Measurements from ENCODE around the gene IL17RC. TPM values are rescaled to one million over a fixed set of nuclear protein-coding genes. Genes with fewer than 3 reads are reported as not detected.
"Not testable (repeated sequence)": the region's sequence is repeated elsewhere in the genome, so short reads cannot be mapped to it uniquely, and the experiment has no call there.

IL17RC gene
- total and polyA plus RNA-seq, 4 donors: 16.7 to 34.2 (median 28.4) TPM

GRCh38 chr3:9891072-9891622, 25.8 kb upstream of the IL17RC start:
- Histone ChIP-seq H3K4me3 (ENCODE audit: low read depth, low read length) (peak overlapping the region; percentile 93), H3K27me3 (ENCODE audit: control insufficient read depth, insufficient read depth, low read length) (no peaks in the 10 kb centered on the region), H3K9me3 (ENCODE audit: control insufficient read depth, insufficient read depth, low read length) (no peaks in the 10 kb centered on the region), H3K36me3 (ENCODE audit: control insufficient read depth, insufficient read depth, low read length) (peaks cover 8% of the 10 kb centered on the region), H3K4me1 (ENCODE audit: control insufficient read depth, insufficient read depth, low read length) (peaks cover 14% of the 10 kb centered on the region), H3K27ac (ENCODE audit: low read depth, low read length) (peak overlapping the region; percentile 80)
- WGBS (ENCODE audit: insufficient coverage): no CpG with 5 or more reads among the region's 12 CpGs
- no peak for DNase-seq (ENCODE audit: low read depth in 4 of 6, low spot score in 6 of 6)

DNA sequence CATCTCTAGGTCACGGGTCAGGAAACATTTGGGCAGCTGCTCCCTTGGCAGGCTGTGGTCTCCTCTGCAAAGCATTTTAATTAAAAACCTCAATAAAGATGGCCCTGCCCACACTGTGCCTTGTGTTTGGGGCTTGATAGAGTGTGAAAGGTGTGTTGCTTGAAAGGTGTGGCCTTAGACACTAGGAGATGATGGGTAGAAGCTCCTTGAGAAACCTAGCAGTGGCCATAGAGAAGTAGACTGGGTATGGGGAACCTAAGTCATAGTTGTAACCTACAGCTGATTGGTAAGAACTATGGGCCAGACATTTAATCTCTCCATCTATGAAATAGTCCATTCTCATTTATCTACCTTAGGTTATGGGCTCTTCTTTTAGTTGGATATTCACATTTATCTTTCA, 23.2 kb upstream of the IL17RC start:
- Histone ChIP-seq H3K4me1 (ENCODE audit: control insufficient read depth, insufficient read depth, low read length) (peaks cover 14% of the 10 kb centered on the region), H3K27ac (ENCODE audit: low read depth, low read length) (no peak overlapping the region), H3K4me3 (ENCODE audit: low read depth, low read length) (no peak overlapping the region), H3K36me3 (ENCODE audit: control insufficient read depth, insufficient read depth, low read length) (peaks cover 8% of the 10 kb centered on the region), H3K9me3 (ENCODE audit: control insufficient read depth, insufficient read depth, low read length) (no peaks in the 10 kb centered on the region), H3K27me3 (ENCODE audit: control insufficient read depth, insufficient read depth, low read length) (no peaks in the 10 kb centered on the region)
- DNase-seq (ENCODE audit: low read depth in 4 of 6, low spot score in 6 of 6): no peak
- no CpG with 5 or more reads among the region's 1 CpG for WGBS (ENCODE audit: insufficient coverage)

- not testable (repeated sequence) for H3K27me3 ChIP-seq (ENCODE audit: control insufficient read depth, insufficient read depth, low read length); H3K4me3 ChIP-seq (ENCODE audit: low read depth, low read length); H3K9me3 ChIP-seq (ENCODE audit: control insufficient read depth, insufficient read depth, low read length); H3K27ac ChIP-seq (ENCODE audit: low read depth, low read length); H3K4me1 ChIP-seq (ENCODE audit: control insufficient read depth, insufficient read depth, low read length); H3K36me3 ChIP-seq (ENCODE audit: control insufficient read depth, insufficient read depth, low read length); DNase-seq (ENCODE audit: low read depth in 4 of 6, low spot score in 6 of 6)
- WGBS (ENCODE audit: insufficient coverage): 93% methylated on average over 3 of the region's 3 CpGs
Observed at GRCh38 chr3:9895715-9896114, 21.2 kb upstream of the IL17RC start.

DNA sequence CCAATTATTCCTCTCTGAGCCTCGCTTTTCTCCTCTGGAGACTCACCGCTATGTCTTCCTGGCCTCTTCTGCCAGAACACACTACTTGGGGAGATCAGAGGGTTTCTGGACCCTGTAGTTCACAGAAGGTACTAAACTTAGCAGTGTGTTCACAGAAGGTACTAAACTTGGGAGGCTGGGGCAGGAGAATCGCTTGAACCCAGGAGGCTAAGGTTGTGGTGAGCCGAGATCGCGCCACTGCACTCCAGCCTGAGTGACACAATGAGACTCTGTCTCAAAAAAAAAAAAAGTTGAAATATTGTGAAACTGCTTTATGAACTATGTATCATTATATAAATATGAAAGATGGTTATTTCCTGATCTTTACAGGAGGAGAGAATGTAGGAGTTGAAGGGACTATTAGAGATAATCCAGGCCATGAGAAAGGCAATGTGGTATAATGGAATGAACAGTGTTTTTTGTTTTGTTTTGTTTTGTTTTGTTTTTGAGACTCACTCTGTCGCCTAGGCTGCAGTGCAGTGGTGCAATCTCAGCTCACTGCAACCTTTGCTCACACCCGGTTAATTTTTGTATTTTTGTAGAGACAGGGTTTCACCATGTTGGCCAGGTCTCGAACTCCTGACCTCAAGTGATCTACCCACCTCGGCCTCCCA, 20.0 kb upstream of the IL17RC start:
- not testable (repeated sequence) for H3K9me3 ChIP-seq (ENCODE audit: control insufficient read depth, insufficient read depth, low read length); H3K36me3 ChIP-seq (ENCODE audit: control insufficient read depth, insufficient read depth, low read length); DNase-seq (ENCODE audit: low read depth in 4 of 6, low spot score in 6 of 6); H3K27ac ChIP-seq (ENCODE audit: low read depth, low read length); H3K27me3 ChIP-seq (ENCODE audit: control insufficient read depth, insufficient read depth, low read length); H3K4me3 ChIP-seq (ENCODE audit: low read depth, low read length); H3K4me1 ChIP-seq (ENCODE audit: control insufficient read depth, insufficient read depth, low read length)
- WGBS (ENCODE audit: insufficient coverage): 94% methylated on average over 8 of the region's 10 CpGs

DNA sequence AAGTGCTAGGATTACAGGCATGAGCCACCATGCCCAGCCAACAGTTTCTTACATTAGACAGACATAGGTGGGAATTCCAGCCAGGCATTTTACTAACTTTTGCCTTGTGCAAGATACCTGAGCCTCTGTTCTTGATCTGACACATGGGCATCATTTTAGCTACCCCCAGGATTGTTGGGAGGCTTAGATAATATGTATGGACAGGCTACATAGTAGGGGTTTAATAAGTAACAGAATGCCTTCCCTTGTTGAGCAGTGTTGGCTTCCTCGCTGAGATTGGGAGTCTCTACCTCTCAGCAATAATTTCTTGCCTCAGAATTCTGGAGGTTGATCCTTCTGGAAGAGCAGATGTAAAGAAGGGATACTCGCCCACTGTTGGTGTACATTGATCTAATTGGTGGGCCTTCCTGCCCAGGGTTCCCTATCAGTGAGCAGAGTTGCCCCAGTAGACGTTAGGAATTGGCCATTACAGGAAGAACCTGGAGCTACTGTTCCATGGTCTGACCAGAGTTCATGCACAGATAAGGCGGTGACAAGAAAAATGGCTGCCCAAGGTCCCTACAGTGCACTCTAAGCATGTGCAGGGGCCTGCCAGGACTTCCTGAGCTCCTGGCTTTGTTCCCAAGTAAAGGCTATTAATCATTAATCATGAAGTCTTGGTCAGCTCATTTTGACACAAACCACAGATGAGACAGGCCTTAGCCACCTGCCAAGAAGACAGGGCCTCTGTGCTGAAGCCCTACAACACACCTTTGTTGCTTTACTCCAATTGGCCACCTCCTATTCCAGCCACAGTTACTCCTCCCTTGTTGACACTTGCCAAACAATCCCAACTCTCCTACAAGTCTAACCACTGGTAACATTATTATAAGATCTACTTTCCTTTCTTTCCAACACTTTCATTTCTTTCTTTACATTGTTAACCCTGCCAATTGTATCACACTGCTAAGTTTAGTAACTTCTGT, 19.2 kb upstream of the IL17RC start:
- Histone ChIP-seq H3K9me3 (ENCODE audit: control insufficient read depth, insufficient read depth, low read length) (no peaks in the 10 kb centered on the region), H3K4me3 (ENCODE audit: low read depth, low read length) (no peak overlapping the region), H3K36me3 (ENCODE audit: control insufficient read depth, insufficient read depth, low read length) (peaks cover 6% of the 10 kb centered on the region), H3K27me3 (ENCODE audit: control insufficient read depth, insufficient read depth, low read length) (no peaks in the 10 kb centered on the region), H3K27ac (ENCODE audit: low read depth, low read length) (no peak overlapping the region), H3K4me1 (ENCODE audit: control insufficient read depth, insufficient read depth, low read length) (peaks cover 3% of the 10 kb centered on the region)
- peak in 1 of 6 donors; percentile 40 for DNase-seq (ENCODE audit: low read depth in 4 of 6, low spot score in 6 of 6)
- 83% methylated on average over 3 of the region's 4 CpGs for WGBS (ENCODE audit: insufficient coverage)

DNA sequence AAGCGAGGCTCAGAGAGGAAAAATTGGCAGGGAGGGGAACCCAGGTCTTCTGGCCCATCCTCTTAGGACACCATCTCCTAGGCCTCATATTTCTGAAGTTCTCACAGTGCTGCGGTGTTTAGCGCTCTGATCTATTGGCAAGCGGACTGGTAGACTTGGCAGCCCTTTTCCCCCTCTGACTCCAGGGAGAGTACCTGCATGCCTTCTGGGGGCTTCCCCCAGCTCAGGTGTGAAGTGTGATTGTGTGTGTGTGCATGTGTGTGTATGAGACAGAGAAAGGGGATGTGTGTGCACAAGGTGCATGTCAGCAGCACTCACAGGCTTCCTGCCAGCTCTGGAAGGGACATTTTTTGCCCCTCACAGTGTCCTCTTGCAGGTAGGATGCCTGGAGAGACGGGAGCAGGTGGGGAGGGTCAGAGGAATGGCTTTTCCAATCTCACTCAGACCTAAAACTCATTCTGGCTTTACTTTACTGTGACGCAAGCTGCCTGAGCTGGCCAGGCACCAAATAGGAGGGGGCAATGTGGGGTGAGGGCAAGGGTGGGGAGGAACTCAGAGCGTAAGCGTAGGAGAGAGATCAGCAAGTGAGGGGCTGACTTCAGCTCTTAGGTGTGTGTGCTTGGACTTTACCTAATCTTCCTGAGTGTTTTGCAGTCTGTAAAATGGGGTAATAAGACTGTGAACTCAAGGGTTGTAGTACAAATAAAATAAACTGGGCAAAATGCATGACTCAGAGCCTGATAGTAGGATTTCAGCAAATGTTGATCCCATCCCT, 18.2 kb upstream of the IL17RC start:
- Histone ChIP-seq H3K4me1 (ENCODE audit: control insufficient read depth, insufficient read depth, low read length) (peaks cover 7% of the 10 kb centered on the region), H3K27ac (ENCODE audit: low read depth, low read length) (no peak overlapping the region), H3K36me3 (ENCODE audit: control insufficient read depth, insufficient read depth, low read length) (no peaks in the 10 kb centered on the region), H3K9me3 (ENCODE audit: control insufficient read depth, insufficient read depth, low read length) (no peaks in the 10 kb centered on the region), H3K4me3 (ENCODE audit: low read depth, low read length) (no peak overlapping the region), H3K27me3 (ENCODE audit: control insufficient read depth, insufficient read depth, low read length) (no peaks in the 10 kb centered on the region)
- WGBS (ENCODE audit: insufficient coverage): 74% methylated on average over 5 of the region's 8 CpGs
- no peak for DNase-seq (ENCODE audit: low read depth in 4 of 6, low spot score in 6 of 6)

- WGBS (ENCODE audit: insufficient coverage): 74% methylated on average over 3 of the region's 3 CpGs
- peaks cover 7% of the 10 kb centered on the region for H3K4me1 ChIP-seq (ENCODE audit: control insufficient read depth, insufficient read depth, low read length)
- H3K27me3 ChIP-seq (ENCODE audit: control insufficient read depth, insufficient read depth, low read length): no peaks in the 10 kb centered on the region
- H3K9me3 ChIP-seq (ENCODE audit: control insufficient read depth, insufficient read depth, low read length): no peaks in the 10 kb centered on the region
- no peaks in the 10 kb centered on the region for H3K36me3 ChIP-seq (ENCODE audit: control insufficient read depth, insufficient read depth, low read length)
- H3K27ac ChIP-seq (ENCODE audit: low read depth, low read length): no peak overlapping the region
- H3K4me3 ChIP-seq (ENCODE audit: low read depth, low read length): no peak overlapping the region
- DNase-seq (ENCODE audit: low read depth in 4 of 6, low spot score in 6 of 6): no peak
Observed at GRCh38 chr3:9899289-9899791, 17.6 kb upstream of the IL17RC start.

GRCh38 chr3:9900965-9901415, 15.9 kb upstream of the IL17RC start:
- not testable (repeated sequence) for H3K27ac ChIP-seq (ENCODE audit: low read depth, low read length); DNase-seq (ENCODE audit: low read depth in 4 of 6, low spot score in 6 of 6); H3K4me3 ChIP-seq (ENCODE audit: low read depth, low read length); H3K9me3 ChIP-seq (ENCODE audit: control insufficient read depth, insufficient read depth, low read length); H3K27me3 ChIP-seq (ENCODE audit: control insufficient read depth, insufficient read depth, low read length); H3K4me1 ChIP-seq (ENCODE audit: control insufficient read depth, insufficient read depth, low read length); H3K36me3 ChIP-seq (ENCODE audit: control insufficient read depth, insufficient read depth, low read length)
- WGBS (ENCODE audit: insufficient coverage): 100% methylated on average over 5 of the region's 6 CpGs

- Histone ChIP-seq H3K4me3 (ENCODE audit: low read depth, low read length) (no peak overlapping the region), H3K4me1 (ENCODE audit: control insufficient read depth, insufficient read depth, low read length) (peaks cover 7% of the 10 kb centered on the region), H3K36me3 (ENCODE audit: control insufficient read depth, insufficient read depth, low read length) (no peaks in the 10 kb centered on the region), H3K27ac (ENCODE audit: low read depth, low read length) (no peak overlapping the region), H3K27me3 (ENCODE audit: control insufficient read depth, insufficient read depth, low read length) (no peaks in the 10 kb centered on the region), H3K9me3 (ENCODE audit: control insufficient read depth, insufficient read depth, low read length) (no peaks in the 10 kb centered on the region)
- WGBS (ENCODE audit: insufficient coverage): 93% methylated on average over 5 of the region's 5 CpGs
- no peak for DNase-seq (ENCODE audit: low read depth in 4 of 6, low spot score in 6 of 6)
Observed at GRCh38 chr3:9901967-9902366, 14.9 kb upstream of the IL17RC start.

All from spinal cord (tissue), 10 donors.